Skin of body (tissue), 2 donors: Measurements from ENCODE around the gene PIAS1. TPM values are rescaled to one million over a fixed set of nuclear protein-coding genes. Genes with fewer than 3 reads are reported as not detected.
"Not testable (repeated sequence)": the region's sequence is repeated elsewhere in the genome, so short reads cannot be mapped to it uniquely, and the experiment has no call there.

Source experiments
- DNase-seq: peaks from one replicate; lab custom pipeline; 2025; lab: John Stamatoyannopoulos, UW
- total RNA-seq: library from RNA; depleted of rRNA; stranded (reverse); fragments of >200 nt; gene quantifications from one replicate; pipeline ENCODE4 v1.2.3, GENCODE V29; 2014

Gene PIAS1
- total RNA-seq, 1 donor from 2014 or later, result 46.8 TPM

DNA sequence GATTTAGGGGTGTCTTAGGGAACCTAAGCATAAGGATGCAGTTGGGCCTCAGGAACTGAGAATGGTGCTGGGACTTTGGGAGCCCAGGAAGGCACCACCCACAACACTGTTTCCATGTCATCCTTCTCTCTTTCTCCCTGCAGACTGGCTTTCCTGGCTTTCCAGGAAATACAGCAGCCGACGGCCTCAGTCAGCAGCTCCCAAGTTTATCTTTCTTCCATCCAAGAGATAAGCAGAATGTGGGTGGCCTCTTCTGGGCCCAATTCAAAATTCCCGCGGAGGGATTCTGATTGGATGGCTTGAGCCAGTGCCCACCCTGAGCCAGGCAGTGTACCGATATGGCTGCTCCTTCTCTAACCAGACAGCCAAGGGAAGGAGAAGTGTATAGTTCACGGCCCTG lies 179.9 kb downstream of the PIAS1 start:
- no peak for DNase-seq

DNA sequence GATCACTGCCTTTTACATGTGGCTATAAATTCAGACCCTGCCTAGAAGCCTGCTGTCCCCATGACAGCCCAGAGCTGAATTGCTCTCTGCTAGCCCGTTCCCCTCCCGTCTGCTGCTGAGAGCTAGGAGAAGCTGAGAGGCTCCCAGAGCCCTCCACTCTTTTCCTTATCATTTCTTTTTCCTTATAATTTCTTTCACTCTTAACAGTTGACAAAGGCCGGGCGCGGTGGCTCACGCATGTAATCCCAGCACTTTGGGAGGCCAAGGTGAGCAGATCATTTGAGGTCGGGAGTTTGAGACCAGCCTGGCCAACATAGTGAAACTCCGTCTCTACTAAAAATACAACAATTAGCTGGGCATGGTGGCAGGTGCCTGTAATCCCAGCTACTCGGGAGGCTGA lies 180.4 kb downstream of the PIAS1 start:
- not testable (repeated sequence) for DNase-seq

DNA sequence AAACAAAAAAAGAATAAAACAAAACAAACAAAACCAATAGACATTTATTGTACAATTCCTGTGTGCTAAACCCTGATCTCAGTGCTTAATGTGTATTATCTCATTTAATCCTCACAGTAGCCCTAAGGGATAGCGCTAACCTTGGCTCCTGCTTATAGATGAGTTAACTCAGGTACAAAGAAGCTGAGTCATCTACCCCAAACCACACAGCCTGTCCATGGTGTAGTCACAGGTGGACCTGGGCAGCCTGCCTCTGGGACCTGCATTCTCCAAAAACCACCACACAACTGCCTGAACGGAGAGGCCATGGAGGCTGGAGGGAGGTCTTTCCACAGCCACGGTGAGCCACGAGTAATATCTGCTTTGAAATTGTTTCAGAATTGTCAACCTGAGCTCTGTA lies 180.9 kb downstream of the PIAS1 start:
- DNase-seq, result no peak

DNA sequence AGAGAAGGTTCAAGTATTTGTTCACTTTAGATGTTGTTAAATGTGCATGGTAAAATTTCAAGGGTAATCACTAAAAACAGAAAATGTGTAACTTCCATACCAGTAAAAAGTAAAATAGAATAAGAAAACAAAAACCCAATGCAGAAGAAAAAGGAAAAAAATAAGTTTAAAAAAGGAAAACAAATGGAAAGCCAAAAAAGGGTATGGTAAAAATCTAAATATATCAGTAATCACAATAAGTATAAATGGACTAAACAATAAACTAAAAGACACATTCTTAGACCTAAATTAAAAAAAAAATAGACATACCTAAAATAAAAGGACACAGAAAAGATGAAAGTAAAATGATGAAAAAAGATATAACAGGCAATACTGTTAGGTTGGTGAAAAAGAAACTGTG lies 184.9 kb downstream of the PIAS1 start:
- DNase-seq, result no peak

DNA sequence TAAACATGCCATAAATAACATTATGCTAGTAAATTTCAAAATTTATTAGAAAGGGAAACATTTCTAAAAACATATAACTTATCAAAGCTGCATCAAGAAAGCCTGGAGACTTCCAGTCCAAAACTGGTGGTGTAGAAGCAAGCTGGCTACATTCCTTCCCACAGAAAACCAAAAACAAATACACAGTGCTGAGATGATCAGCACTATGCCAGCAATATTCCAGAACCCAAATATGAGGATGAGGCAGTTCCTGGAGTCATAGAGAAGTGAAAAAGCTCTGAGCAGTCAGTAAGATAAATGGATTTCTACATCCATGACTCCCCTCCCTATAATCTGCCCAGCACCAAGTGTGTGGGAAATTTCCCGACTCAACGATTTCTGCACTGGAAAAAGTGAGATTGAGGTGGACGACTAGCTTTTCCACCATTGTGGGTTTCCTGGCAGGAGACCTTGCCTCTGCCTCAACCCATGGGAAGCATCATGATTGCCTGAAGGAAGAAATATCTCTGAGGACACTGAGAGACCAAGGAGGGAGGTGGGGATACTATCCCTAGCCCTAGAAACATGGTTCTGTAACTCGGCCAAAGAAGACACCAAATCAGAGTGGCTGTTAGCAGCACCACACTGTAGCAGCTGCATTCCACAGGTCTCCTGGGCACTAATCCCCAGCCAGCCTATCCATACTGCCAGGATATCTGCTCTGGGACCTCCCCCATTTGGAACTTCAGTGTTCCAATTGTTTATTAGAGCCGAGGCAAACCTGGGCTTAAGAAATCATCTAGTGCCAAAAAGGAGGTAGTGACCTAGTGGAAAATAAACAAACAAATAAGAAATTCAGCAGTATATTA lies 187.2 kb downstream of the PIAS1 start:
- no peak for DNase-seq

Other genes with a start within 250 kb of the PIAS1 start
- 0.10 TPM for gene SKOR1, start 228.8 kb upstream of the PIAS1 start, total RNA-seq
- gene RNU6-1, start 214.3 kb upstream of the PIAS1 start, total RNA-seq, result not detected
- 6.1 TPM for gene CALML4, start 151.0 kb downstream of the PIAS1 start, total RNA-seq
- 15.3 TPM for gene CLN6, start 175.4 kb downstream of the PIAS1 start, total RNA-seq
- gene FEM1B, start 223.4 kb downstream of the PIAS1 start, total RNA-seq, result 70.7 TPM